CD4-positive, CD25-positive, alpha-beta regulatory T cell (primary cell): ENCODE measurements around the gene HEYL. TPM values are rescaled to one million over a fixed set of nuclear protein-coding genes. Genes with fewer than 3 reads are reported as not detected.

ENCODE experiments used
- ATAC-seq, 2 donors: fragments of 150-1000 bp; cut with Tn5 transposase; one replicate each; pipeline ENCODE4 v1.10.0; 2021; ENCODE audit warnings: low read depth in 2 of 2, moderate number of reproducible peaks in 2 of 2, moderate library complexity in 1 of 2
- DNase-seq, 3 donors: peaks; one replicate each; pipeline versions ENCODE4 v3.0.0 to v3.0.0-alpha.2; 2012 to 2022; ENCODE audit warnings: mixed read lengths in 1 of 3
- H3K27ac ChIP-seq: one replicate; pipeline ENCODE4 v1.7.0; 2013; ENCODE audit warnings: mild to moderate bottlenecking, low read length; ENCODE audit not compliant: insufficient read depth, poor library complexity, severe bottlenecking
- H3K27me3 ChIP-seq: one replicate; pipeline ENCODE4 v1.7.0; 2013; ENCODE audit warnings: low read length; ENCODE audit not compliant: control insufficient read depth, insufficient read depth
- H3K36me3 ChIP-seq: one replicate; pipeline ENCODE4 v1.7.0; 2013; ENCODE audit warnings: mild to moderate bottlenecking, low read length, moderate library complexity; ENCODE audit not compliant: control insufficient read depth, insufficient read depth
- H3K4me1 ChIP-seq: 2 replicates; pipeline ENCODE4 v1.7.0; 2013; ENCODE audit warnings: mild to moderate bottlenecking, low read length; ENCODE audit not compliant: insufficient read depth, control insufficient read depth, poor library complexity, severe bottlenecking
- H3K4me3 ChIP-seq: one replicate; pipeline ENCODE4 v1.7.0; 2013; ENCODE audit warnings: low read depth, mild to moderate bottlenecking, low read length, moderate library complexity
- H3K9me3 ChIP-seq, 2 experiments: 1 replicate in 1 of 2; 2 replicates in 1 of 2; pipeline ENCODE4 v1.7.0; 2013; ENCODE audit warnings: low read length in 2 of 2, mild to moderate bottlenecking in 1 of 2, moderate library complexity in 1 of 2; ENCODE audit not compliant: control insufficient read depth in 2 of 2
- H3K27ac Mint-ChIP-seq, 3 donors: one replicate each; pipeline ENCODE4 v1.8.0; 2020 to 2022; ENCODE audit warnings: mild to moderate bottlenecking in 3 of 3, mixed read lengths in 3 of 3, moderate library complexity in 2 of 3
- H3K27me3 Mint-ChIP-seq: one replicate; pipeline ENCODE4 v1.8.0; 2022; ENCODE audit warnings: mild to moderate bottlenecking, mixed read lengths
- H3K36me3 Mint-ChIP-seq: one replicate; pipeline ENCODE4 v1.8.0; 2020; ENCODE audit warnings: mixed read lengths
- H3K4me1 Mint-ChIP-seq, 4 donors: one replicate each; pipeline ENCODE4 v1.8.0; 2020 to 2022; ENCODE audit warnings: mixed read lengths in 4 of 4, mild to moderate bottlenecking in 1 of 4
- H3K4me3 Mint-ChIP-seq, 4 donors: one replicate each; pipeline ENCODE4 v1.8.0; 2020 to 2022; ENCODE audit warnings: mild to moderate bottlenecking in 4 of 4, mixed read lengths in 4 of 4, moderate library complexity in 3 of 4
- H3K9me3 Mint-ChIP-seq, 7 donors: one replicate each; pipeline ENCODE4 v1.8.0; 2020 to 2022; ENCODE audit warnings: mixed read lengths in 7 of 7, mild to moderate bottlenecking in 3 of 7, moderate library complexity in 2 of 7
- polyA plus RNA-seq, 4 donors: library from polyadenylated mRNA; unstranded; fragments of 300-500 nt; fragmentation: Illumina TruSeq; gene quantifications; one replicate each; pipeline ENCODE4 v1.2.3, GENCODE V29; 2021
- total RNA-seq: library from RNA; stranded (reverse); gene quantifications from one replicate; pipeline ENCODE4 v1.2.3, GENCODE V29; 2022

Gene HEYL
- total and polyA plus RNA-seq, 5 donors from 2014 or later = 0.25 TPM; not detected in 4

- H3K4me1 Mint-ChIP-seq = no peaks in the 10 kb centered on the region
Observed at GRCh38 chr1:39596163-39596562, 43.3 kb downstream of the HEYL start.

GRCh38 chr1:39593386-39593785, 46.1 kb downstream of the HEYL start:
- ATAC-seq = no peak
- Histone ChIP-seq H3K36me3 (no peaks in the 10 kb centered on the region), H3K27me3 (no peaks in the 10 kb centered on the region), H3K4me1 (no peaks in the 10 kb centered on the region), H3K9me3 (no peaks in the 10 kb centered on the region), H3K4me3 (no peak overlapping the region), H3K27ac (no peak overlapping the region)
- peaks cover 13% of the 10 kb centered on the region for H3K27me3 Mint-ChIP-seq
- H3K36me3 Mint-ChIP-seq = no peaks in the 10 kb centered on the region
- H3K4me3 Mint-ChIP-seq = no peak overlapping the region
- DNase-seq = no peak
- peaks cover 0 to 3% (median 0%) of the 10 kb centered on the region in 7 donors for H3K9me3 Mint-ChIP-seq
- H3K27ac Mint-ChIP-seq = no peak overlapping the region
- peaks cover 0 to 3% (median 0%) of the 10 kb centered on the region in 4 donors for H3K4me1 Mint-ChIP-seq

More at GRCh38 chr1:39596163-39596562, 43.3 kb downstream of the HEYL start:
- no peak overlapping the region for H3K27ac Mint-ChIP-seq
- H3K27me3 ChIP-seq = no peaks in the 10 kb centered on the region
- H3K27ac ChIP-seq = no peak overlapping the region
- peaks cover 9% of the 10 kb centered on the region for H3K27me3 Mint-ChIP-seq
- no peaks in the 10 kb centered on the region for H3K36me3 ChIP-seq
- H3K4me3 Mint-ChIP-seq = no peak overlapping the region
- H3K9me3 Mint-ChIP-seq = peaks cover 0 to 3% (median 0%) of the 10 kb centered on the region in 7 donors
- ATAC-seq = no peak
- no peaks in the 10 kb centered on the region for H3K4me1 ChIP-seq
- H3K4me3 ChIP-seq = no peak overlapping the region
- H3K36me3 Mint-ChIP-seq = no peaks in the 10 kb centered on the region
- DNase-seq = no peak
- H3K9me3 ChIP-seq = no peaks in the 10 kb centered on the region

GRCh38 chr1:39592069-39592468, 47.4 kb downstream of the HEYL start:
- no peaks in the 10 kb centered on the region for H3K4me1 ChIP-seq
- Mint-ChIP-seq H3K36me3 (no peaks in the 10 kb centered on the region), H3K9me3 (peaks cover 0 to 3% (median 0%) of the 10 kb centered on the region in 7 donors), H3K27ac (peak overlapping the region in 1 of 3 donors; percentile 1), H3K4me1 (peaks cover 0 to 3% (median 0%) of the 10 kb centered on the region in 4 donors), H3K4me3 (no peak overlapping the region), H3K27me3 (peaks cover 13% of the 10 kb centered on the region)
- H3K36me3 ChIP-seq = no peaks in the 10 kb centered on the region
- H3K27ac ChIP-seq = no peak overlapping the region
- ATAC-seq = no peak
- no peak for DNase-seq
- H3K27me3 ChIP-seq = no peaks in the 10 kb centered on the region
- no peaks in the 10 kb centered on the region for H3K9me3 ChIP-seq
- no peak overlapping the region for H3K4me3 ChIP-seq

- DNase-seq (no peak), ATAC-seq (no peak)
- Mint-ChIP-seq H3K4me1 (peaks cover 0 to 3% (median 0%) of the 10 kb centered on the region in 4 donors), H3K27ac (no peak overlapping the region), H3K4me3 (no peak overlapping the region), H3K9me3 (peaks cover 0 to 1% (median 0%) of the 10 kb centered on the region in 7 donors), H3K27me3 (peaks cover 6% of the 10 kb centered on the region), H3K36me3 (no peaks in the 10 kb centered on the region)
- H3K27me3 ChIP-seq = no peaks in the 10 kb centered on the region
- H3K9me3 ChIP-seq = no peaks in the 10 kb centered on the region
- no peaks in the 10 kb centered on the region for H3K4me1 ChIP-seq
- H3K4me3 ChIP-seq = no peak overlapping the region
- no peak overlapping the region for H3K27ac ChIP-seq
- no peaks in the 10 kb centered on the region for H3K36me3 ChIP-seq
Observed at GRCh38 chr1:39590546-39590945, 48.9 kb downstream of the HEYL start.

GRCh38 chr1:39585933-39586332, 53.5 kb downstream of the HEYL start:
- DNase-seq (no peak), ATAC-seq (no peak)
- Histone ChIP-seq H3K9me3 (no peaks in the 10 kb centered on the region), H3K4me1 (no peaks in the 10 kb centered on the region), H3K27ac (no peak overlapping the region), H3K36me3 (no peaks in the 10 kb centered on the region), H3K27me3 (no peaks in the 10 kb centered on the region), H3K4me3 (no peak overlapping the region)
- H3K4me3 Mint-ChIP-seq = no peak overlapping the region
- H3K4me1 Mint-ChIP-seq = peaks cover 0 to 3% (median 0%) of the 10 kb centered on the region in 4 donors
- no peak overlapping the region for H3K27ac Mint-ChIP-seq
- peaks cover 0 to 1% (median 0%) of the 10 kb centered on the region in 7 donors for H3K9me3 Mint-ChIP-seq
- H3K36me3 Mint-ChIP-seq = no peaks in the 10 kb centered on the region
- H3K27me3 Mint-ChIP-seq = peaks cover 10% of the 10 kb centered on the region

- Mint-ChIP-seq H3K4me3 (peak overlapping the region; percentile 92 to 98 (median 94)), H3K4me1 (peaks cover 26 to 43% (median 35%) of the 10 kb centered on the region in 4 donors), H3K36me3 (peaks cover 15% of the 10 kb centered on the region), H3K9me3 (no peaks in the 10 kb centered on the region), H3K27me3 (peaks cover 9% of the 10 kb centered on the region), H3K27ac (peak overlapping the region; percentile 93 to 96 (median 96))
- H3K9me3 ChIP-seq = no peaks in the 10 kb centered on the region
- peaks cover 10% of the 10 kb centered on the region for H3K36me3 ChIP-seq
- ATAC-seq (peak; percentile 7 to 26), DNase-seq (peak; percentile 21 to 39 (median 32))
- H3K4me1 ChIP-seq = peaks cover 29% of the 10 kb centered on the region
- H3K27ac ChIP-seq = peak overlapping the region; percentile 79
- H3K27me3 ChIP-seq = no peaks in the 10 kb centered on the region
- peak overlapping the region; percentile 69 for H3K4me3 ChIP-seq
Observed at GRCh38 chr1:39576016-39576657, 63.3 kb downstream of the HEYL start.

- Mint-ChIP-seq H3K4me3 (peak overlapping the region; percentile 92 to 98 (median 94)), H3K4me1 (peaks cover 26 to 47% (median 37%) of the 10 kb centered on the region in 4 donors), H3K27me3 (peaks cover 9% of the 10 kb centered on the region), H3K36me3 (peaks cover 20% of the 10 kb centered on the region), H3K9me3 (no peaks in the 10 kb centered on the region), H3K27ac (peak overlapping the region; percentile 90 to 96 (median 95))
- H3K27ac ChIP-seq = peak overlapping the region; percentile 79
- H3K4me3 ChIP-seq = peak overlapping the region; percentile 89
- no peaks in the 10 kb centered on the region for H3K9me3 ChIP-seq
- no peaks in the 10 kb centered on the region for H3K27me3 ChIP-seq
- peak; percentile 41 to 71 (median 55) for DNase-seq
- peaks cover 29% of the 10 kb centered on the region for H3K4me1 ChIP-seq
- peak; percentile 47 to 51 for ATAC-seq
- H3K36me3 ChIP-seq = peaks cover 18% of the 10 kb centered on the region
Observed at GRCh38 chr1:39575191-39576015, 64.0 kb downstream of the HEYL start.
